Amygdala (tissue), 56 donors: ENCODE results near the gene NCKAP5.
A peak's percentile ranks its signal among the peaks of the same experiment; 100 is the strongest.

Experiments
- DNase-seq, 56 donors: peaks; one replicate each; lab custom pipeline; 2025; lab: John Stamatoyannopoulos, UW

Gene NCKAP5

GRCh38 chr2:133576714-133577113 is 8.5 kb upstream of the NCKAP5 start:
- no peak for DNase-seq

DNA sequence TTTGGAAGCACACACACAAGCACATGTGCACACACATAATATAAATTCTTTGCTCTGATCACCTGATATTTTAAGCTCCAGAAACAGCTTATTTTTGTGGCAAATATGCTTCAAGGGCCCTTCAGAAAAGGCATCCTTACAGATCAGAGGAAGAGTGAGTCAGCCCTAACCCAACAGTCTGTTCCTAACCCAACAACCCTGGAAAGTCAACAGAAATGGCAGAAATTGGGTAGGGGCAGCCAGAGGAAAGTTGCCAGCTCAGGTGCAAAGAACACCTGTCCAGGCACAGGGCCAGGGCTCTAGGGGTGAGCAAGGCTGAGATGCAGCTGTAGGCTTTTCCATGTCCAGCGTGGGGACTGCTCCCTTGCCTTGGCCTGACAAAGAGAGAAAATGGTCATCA is 6.4 kb upstream of the NCKAP5 start:
- DNase-seq: no peak

DNA sequence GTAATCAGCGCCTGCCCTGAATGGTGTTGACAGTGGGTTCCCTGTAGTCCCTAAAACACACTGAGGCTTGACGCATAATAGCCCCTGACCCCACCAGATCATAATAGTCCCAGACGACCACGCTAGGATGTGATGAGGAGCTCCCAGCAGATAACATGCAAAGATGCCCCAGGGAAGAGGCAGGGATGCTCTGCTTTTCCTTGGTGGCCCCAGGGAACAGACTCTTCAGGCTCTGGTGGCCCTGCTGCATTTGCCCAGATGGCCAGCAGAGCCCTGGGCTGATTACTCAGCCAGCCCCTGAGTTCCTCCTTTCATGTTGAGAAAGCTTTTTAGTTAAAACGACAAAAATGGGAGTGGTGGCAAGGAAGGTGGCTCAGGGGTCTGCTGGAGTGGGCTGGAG is 5.9 kb upstream of the NCKAP5 start:
- DNase-seq: no peak

- no peak for DNase-seq
These were observed 5.4 kb upstream of the NCKAP5 start for GRCh38 chr2:133573491-133574162.

DNA sequence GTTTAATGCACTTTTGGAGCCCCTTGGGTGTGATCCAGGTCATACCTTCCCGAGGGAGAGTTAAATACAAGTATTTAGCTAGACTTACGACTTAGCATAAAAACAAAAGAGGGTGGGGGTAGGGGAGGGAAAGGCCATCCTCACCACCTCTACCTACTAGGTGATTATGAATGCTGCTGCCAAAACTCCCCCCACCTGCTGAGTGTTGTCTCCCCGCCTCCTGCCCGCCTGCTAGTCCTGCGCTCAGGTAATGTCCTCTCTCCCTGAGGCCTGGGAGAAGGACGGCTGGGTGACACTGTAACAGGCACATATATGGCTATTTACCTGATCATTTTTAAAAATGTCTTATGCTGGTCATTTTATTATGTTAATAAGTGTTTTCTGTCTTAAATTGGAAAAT is 3.0 kb upstream of the NCKAP5 start:
- no peak for DNase-seq

DNA sequence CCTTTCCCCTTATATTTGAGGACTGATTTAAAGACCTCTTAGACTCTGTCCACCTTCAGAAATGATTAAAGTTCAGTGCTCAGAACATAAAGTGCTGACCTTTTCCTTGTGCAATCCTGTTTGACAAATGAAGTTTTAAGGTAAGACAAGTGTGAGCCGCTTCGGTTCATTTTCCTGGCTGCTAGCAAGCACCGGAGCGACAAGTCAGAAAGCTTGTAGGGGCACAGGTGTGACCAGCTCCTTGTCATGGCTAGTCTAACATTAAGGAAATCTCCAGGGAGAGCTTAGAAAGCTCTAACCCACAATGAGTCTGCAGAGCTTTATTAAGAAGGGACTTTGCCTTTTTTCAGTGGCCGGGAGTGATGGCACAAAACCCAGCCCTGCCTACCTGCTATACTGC is 2.3 kb upstream of the NCKAP5 start:
- DNase-seq: no peak

DNA sequence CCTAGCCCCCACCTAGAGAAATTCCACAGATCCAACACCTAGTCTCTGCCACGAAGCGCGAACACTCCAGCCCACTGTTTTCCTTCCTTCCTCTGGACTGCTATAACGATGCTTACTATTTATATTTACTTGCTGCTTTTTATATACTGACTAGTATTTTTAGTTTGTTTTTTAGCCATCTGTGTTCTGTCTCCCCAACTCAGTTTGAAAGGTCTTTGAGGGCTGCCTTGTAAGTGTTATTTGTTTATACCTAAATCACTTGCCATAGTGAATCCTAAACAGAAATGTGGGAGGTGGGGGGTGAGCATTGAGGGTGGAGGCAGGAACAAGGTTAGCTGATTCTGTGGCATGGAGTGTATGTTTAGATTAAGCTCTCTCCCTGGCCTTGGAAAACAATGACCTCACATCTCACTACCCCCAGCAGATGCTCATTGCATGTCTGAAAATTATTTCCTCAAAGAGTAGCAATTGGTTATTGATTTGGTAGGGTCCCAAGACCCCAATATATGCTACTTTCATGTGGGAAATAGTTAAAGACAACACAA is 1.1 kb upstream of the NCKAP5 start:
- DNase-seq: no peak

- no peak for DNase-seq
These were observed 335 bp upstream of the NCKAP5 start for GRCh38 chr2:133568598-133568997.

DNA sequence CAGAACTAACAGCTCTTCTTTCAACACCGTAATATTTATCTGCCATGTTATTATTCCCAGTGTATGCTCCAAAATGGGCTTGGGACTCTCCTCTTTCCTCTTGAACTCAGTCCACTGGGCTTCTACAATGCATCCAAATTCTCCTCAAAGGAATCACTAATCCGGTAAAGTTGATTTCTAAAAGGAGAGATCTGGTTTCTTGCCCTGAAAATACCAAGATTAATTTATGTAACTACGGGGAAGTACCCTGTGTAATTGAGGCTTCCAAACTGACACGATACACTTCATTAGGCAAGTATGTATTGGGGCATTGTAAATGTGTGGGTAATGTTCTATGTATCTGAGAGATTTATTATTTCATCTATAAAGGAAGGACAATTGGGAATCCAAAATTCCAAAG is 5.7 kb downstream of the NCKAP5 start:
- no peak for DNase-seq

DNA sequence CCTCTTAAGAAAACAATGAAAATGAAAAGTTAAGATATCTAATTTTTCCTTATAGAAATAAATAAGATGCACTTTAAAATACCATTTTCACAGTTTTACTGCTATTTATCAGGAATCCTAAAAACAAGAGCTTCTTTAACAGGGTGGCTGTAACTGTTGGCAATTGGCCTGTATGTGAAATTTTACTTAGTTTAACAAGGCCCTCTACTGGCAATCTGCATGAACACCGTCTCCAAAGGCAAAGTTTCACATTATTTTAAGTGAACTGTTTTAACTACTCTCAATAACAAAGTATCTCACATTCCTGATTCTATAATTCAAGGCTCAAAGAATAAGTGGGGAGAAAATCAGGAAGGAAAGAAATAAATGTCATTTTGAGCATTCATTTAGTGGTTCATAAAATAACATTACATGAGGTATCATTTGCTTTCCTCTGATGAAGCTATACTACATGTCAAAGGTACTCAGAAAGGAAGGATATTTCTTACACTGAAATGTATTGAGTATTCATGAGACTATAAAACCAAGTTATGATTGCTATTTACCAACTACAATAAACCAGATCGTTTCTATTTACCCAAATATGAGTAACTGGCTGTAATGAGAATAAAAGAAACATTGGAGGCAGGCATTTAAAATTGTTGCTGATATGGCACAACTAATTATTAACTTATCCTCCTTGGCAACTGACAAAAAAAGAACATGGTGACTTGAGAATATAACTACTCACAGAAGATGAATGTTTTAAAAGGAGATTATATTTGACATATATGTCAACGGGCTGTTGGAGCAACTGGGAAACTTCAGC is 7.0 kb downstream of the NCKAP5 start:
- peak in 7 of 56 donors; percentile 2 to 70 (median 20) for DNase-seq

DNA sequence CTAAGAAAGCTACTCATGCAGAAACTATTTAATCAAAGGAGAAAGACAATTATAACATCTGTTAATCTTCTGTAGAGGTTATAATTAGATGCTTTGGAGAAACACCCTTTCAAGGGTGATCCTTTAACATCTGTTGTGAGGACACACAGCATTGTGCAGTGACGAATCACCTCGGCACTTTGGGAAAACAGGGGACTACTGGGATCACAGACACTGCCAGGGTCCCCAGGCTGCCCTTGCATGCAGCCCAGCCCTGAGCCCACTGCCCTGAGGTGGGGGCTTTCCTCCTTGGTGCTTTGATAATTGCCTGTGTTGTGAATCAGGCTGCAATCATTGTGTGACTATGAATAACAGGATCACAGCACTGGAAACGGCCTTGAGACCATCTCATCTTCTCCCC is 10.6 kb downstream of the NCKAP5 start:
- DNase-seq: no peak

- no peak for DNase-seq
These were observed 14.3 kb downstream of the NCKAP5 start for GRCh38 chr2:133553838-133554408.

- no peak for DNase-seq
These were observed 15.0 kb downstream of the NCKAP5 start for GRCh38 chr2:133553251-133553650.

- DNase-seq: no peak
These were observed 15.4 kb downstream of the NCKAP5 start for GRCh38 chr2:133552821-133553220.

GRCh38 chr2:133541797-133542196 is 26.5 kb downstream of the NCKAP5 start:
- no peak for DNase-seq

GRCh38 chr2:133541376-133541775 is 26.9 kb downstream of the NCKAP5 start:
- DNase-seq: no peak

- DNase-seq: no peak
These were observed 35.3 kb downstream of the NCKAP5 start for GRCh38 chr2:133532919-133533318.

- no peak for DNase-seq
These were observed 36.9 kb downstream of the NCKAP5 start for GRCh38 chr2:133531382-133531781.

DNA sequence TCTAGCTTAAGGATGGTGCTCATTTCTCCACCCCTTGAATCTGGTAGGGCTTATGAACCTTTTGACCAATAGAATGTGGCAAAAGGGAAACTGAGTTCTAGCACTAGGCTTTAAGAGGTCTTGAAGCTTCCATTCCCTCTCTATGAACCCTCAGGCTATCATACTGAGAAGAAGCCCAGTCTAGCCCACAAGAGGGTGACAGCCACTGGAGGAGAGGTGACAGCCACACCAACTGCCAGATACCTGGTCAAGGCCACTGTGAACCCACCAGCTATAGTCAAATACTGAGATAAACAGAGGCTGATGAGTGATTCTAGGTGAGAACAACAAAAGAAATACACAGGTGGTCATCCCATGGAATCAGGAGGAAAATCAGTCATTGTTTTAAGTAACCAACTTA is 37.6 kb downstream of the NCKAP5 start:
- DNase-seq: no peak

DNA sequence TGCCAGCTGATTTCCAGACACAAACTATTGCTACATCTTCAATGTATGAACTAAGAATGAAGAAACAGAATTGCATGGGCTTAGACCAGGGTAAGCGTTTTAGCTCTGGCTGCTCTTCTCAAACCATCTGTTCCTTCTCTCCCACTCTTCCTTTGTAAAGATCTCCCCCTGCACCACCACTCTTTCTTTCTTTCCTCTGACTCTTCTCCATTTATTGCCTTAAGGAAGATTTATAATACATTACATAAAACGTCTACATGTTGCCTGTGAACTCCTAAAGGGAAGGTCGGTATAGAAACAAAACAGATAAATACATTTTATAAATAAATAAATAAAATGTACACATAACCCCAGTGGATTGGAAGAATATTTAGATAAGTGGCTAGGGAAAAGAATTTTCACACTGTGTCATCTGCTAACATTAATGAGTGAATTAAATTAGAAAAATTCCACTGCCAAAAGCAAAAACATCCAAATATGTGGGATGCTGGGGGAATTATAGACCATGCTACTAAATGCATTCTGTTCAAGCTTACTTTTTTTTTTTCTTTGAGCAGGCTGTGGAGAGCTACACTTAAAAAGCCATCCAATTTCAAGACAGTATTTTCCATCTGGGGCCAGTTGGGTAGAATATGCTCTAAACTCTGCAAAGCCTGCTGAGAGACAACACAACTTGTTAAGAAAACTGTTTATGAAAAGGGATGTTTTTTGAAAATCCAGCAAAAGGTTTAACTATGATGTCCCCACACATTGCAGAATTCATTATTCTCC is 41.5 kb downstream of the NCKAP5 start:
- no peak for DNase-seq
